IPS-11a (cell line): ENCODE results near the gene ZEB2.

Experiments
- H3K4me3 ChIP-seq: one replicate; pipeline ENCODE4 v1.5.1; 2013; ENCODE audit warnings: low read depth, low read length, control low read depth

Gene ZEB2

GRCh38 chr2:144472046-144472412, 47.9 kb downstream of the ZEB2 start:
- no peak overlapping the region for H3K4me3 ChIP-seq

- no peak overlapping the region for H3K4me3 ChIP-seq
These were observed 48.4 kb downstream of the ZEB2 start for GRCh38 chr2:144471305-144472045.

- no peak overlapping the region for H3K4me3 ChIP-seq
These were observed 49.1 kb downstream of the ZEB2 start for GRCh38 chr2:144470816-144471215.

- H3K4me3 ChIP-seq: no peak overlapping the region
These were observed 49.6 kb downstream of the ZEB2 start for GRCh38 chr2:144470334-144470733.

- H3K4me3 ChIP-seq: no peak overlapping the region
These were observed 50.1 kb downstream of the ZEB2 start for GRCh38 chr2:144469798-144470197.

- H3K4me3 ChIP-seq: no peak overlapping the region
These were observed 50.9 kb downstream of the ZEB2 start for GRCh38 chr2:144468823-144469595.

- H3K4me3 ChIP-seq: no peak overlapping the region
These were observed 52.3 kb downstream of the ZEB2 start for GRCh38 chr2:144467502-144468137.

- H3K4me3 ChIP-seq: no peak overlapping the region
These were observed 53.3 kb downstream of the ZEB2 start for GRCh38 chr2:144466637-144467036.

GRCh38 chr2:144465749-144466148, 54.2 kb downstream of the ZEB2 start:
- no peak overlapping the region for H3K4me3 ChIP-seq

GRCh38 chr2:144464730-144465129, 55.2 kb downstream of the ZEB2 start:
- no peak overlapping the region for H3K4me3 ChIP-seq

- H3K4me3 ChIP-seq: no peak overlapping the region
These were observed 56.7 kb downstream of the ZEB2 start for GRCh38 chr2:144463266-144463665.

- no peak overlapping the region for H3K4me3 ChIP-seq
These were observed 57.7 kb downstream of the ZEB2 start for GRCh38 chr2:144462266-144462665.

GRCh38 chr2:144461308-144461766, 58.6 kb downstream of the ZEB2 start:
- no peak overlapping the region for H3K4me3 ChIP-seq

GRCh38 chr2:144460727-144461307, 59.1 kb downstream of the ZEB2 start:
- H3K4me3 ChIP-seq: no peak overlapping the region

GRCh38 chr2:144459937-144460336, 60.0 kb downstream of the ZEB2 start:
- H3K4me3 ChIP-seq: no peak overlapping the region

- H3K4me3 ChIP-seq: no peak overlapping the region
These were observed 60.6 kb downstream of the ZEB2 start for GRCh38 chr2:144459286-144459685.

- H3K4me3 ChIP-seq: no peak overlapping the region
These were observed 61.4 kb downstream of the ZEB2 start for GRCh38 chr2:144458541-144458940.

- H3K4me3 ChIP-seq: no peak overlapping the region
These were observed 63.2 kb downstream of the ZEB2 start for GRCh38 chr2:144456680-144457079.

- no peak overlapping the region for H3K4me3 ChIP-seq
These were observed 63.9 kb downstream of the ZEB2 start for GRCh38 chr2:144455987-144456386.

GRCh38 chr2:144454466-144455287, 65.2 kb downstream of the ZEB2 start:
- no peak overlapping the region for H3K4me3 ChIP-seq
